Measurements from ENCODE around the gene BMF.
"Not testable (repeated sequence)": the region's sequence is repeated elsewhere in the genome, so short reads cannot be mapped to it uniquely, and the experiment has no call there.

BMF gene

DNA sequence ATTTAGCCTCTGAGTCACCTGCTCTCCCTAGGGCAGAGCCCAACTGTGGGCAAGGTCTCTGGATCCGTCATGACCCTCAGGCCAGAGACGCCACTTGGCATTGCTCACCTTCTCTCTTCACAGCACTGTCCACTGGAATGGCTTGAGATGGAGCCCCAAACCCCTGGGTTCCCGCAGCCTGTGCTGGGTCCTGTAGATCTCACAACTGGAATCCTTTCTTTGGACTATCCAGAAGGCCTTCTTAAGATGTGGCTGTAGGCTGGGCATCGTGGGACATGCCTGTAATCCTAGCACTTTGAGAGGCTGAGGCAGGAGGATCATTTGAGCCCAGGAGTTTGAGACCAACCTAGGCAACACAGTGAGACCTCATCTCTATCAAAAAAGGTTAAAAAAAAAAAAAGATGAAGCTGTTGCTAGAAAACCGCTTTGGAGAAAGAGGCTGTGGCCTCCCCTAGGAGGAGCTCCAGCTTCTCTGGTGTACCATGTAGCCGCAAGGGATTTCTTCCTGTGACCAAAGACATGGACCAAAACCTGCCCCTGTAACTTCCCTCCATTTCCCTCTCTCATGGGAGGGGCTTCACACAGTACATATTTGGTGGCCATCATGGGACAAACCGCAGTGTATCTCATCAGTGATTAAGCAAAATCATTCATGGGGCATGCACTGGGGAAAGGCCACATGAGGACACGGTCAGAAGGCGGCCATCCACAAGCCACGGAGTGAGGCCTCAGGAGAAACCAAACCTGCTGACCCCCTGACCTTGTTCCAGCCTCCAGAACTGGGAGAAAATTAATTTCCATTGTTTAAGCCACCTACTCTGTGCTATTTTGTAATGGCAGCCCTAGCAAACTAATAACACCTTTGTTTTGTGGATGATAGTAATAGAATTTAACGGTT, 28.9 kb upstream of the BMF start:
- Histone ChIP-seq H3K27ac (no peak overlapping the region), H3K4me3 (ENCODE audit: low read depth, low read length) (no peak overlapping the region), H3K36me3 (replicated peaks) (no peaks in the 10 kb centered on the region), H3K27me3 (replicated peaks) (no peaks in the 10 kb centered on the region)
- DNase-seq, result no peak
- in situ Hi-C loops (cut with HindIII; ENCODE audit: low pct_ligation_motif_present, low sequenced_read_pairs), result no loop called here
- TF ChIP-seq, protein P1, sequence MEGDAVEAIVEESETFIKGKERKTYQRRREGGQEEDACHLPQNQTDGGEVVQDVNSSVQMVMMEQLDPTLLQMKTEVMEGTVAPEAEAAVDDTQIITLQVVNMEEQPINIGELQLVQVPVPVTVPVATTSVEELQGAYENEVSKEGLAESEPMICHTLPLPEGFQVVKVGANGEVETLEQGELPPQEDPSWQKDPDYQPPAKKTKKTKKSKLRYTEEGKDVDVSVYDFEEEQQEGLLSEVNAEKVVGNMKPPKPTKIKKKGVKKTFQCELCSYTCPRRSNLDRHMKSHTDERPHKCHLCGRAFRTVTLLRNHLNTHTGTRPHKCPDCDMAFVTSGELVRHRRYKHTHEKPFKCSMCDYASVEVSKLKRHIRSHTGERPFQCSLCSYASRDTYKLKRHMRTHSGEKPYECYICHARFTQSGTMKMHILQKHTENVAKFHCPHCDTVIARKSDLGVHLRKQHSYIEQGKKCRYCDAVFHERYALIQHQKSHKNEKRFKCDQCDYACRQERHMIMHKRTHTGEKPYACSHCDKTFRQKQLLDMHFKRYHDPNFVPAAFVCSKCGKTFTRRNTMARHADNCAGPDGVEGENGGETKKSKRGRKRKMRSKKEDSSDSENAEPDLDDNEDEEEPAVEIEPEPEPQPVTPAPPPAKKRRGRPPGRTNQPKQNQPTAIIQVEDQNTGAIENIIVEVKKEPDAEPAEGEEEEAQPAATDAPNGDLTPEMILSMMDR (IDR thresholded peaks at IDR 0.05; ENCODE audit: low read depth, low read length, missing control alignments), result no peak

GRCh38 chr15:40136470-40137302, 28.0 kb upstream of the BMF start:
- no peaks in the 10 kb centered on the region for H3K27me3 ChIP-seq (replicated peaks)
- H3K36me3 ChIP-seq (replicated peaks), result no peaks in the 10 kb centered on the region
- no peak overlapping the region for H3K27ac ChIP-seq
- in situ Hi-C loops (cut with HindIII; ENCODE audit: low pct_ligation_motif_present, low sequenced_read_pairs), result no loop called here
- TF ChIP-seq, protein P1 (IDR thresholded peaks at IDR 0.05; ENCODE audit: low read depth, low read length, missing control alignments), result no peak
- no peak overlapping the region for H3K4me3 ChIP-seq (ENCODE audit: low read depth, low read length)
- DNase-seq, result no peak

DNA sequence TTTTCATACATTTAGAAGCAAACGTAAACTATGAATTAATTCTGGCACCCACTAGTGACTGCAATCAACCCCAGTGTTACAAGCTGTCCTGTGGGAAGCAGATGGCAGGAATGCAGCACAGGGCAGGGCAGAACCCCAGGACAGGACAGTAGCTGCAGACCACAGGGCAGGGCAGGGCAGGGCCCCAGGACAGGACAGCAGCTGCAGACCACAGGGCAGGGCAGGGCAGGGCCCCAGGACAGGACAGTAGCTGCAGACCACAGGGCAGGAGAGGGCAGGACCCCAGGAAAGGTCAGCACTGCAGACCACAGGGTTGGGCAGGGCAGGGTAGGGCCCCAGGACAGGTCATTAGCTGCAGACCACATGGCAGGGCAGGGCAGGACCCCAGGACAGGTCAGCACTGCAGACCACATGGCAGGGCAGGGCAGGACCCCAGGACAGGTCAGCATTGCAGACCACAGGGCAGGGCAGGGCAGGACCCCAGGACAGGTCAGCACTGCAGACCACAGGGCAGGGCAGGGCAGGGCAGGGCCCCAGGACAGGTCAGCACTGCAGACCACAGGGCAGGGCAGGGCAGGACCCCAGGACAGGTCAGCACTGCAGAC, 27.3 kb upstream of the BMF start:
- H3K4me3 ChIP-seq (ENCODE audit: low read depth, low read length); H3K27ac ChIP-seq: not testable (repeated sequence)

GRCh38 chr15:40134885-40135284, 26.2 kb upstream of the BMF start:
- no peak overlapping the region for H3K4me3 ChIP-seq (ENCODE audit: low read depth, low read length)
- DNase-seq, result no peak
- H3K27ac ChIP-seq, result no peak overlapping the region
- in situ Hi-C loops (cut with HindIII; ENCODE audit: low pct_ligation_motif_present, low sequenced_read_pairs), result no loop called here
- H3K36me3 ChIP-seq (replicated peaks), result no peaks in the 10 kb centered on the region
- TF ChIP-seq, protein P1 (IDR thresholded peaks at IDR 0.05; ENCODE audit: low read depth, low read length, missing control alignments), result no peak
- H3K27me3 ChIP-seq (replicated peaks), result no peaks in the 10 kb centered on the region

More for the DNA sequence above, 27.3 kb upstream of the BMF start:
- H3K36me3 ChIP-seq (replicated peaks); in situ Hi-C loops (cut with HindIII; ENCODE audit: low pct_ligation_motif_present, low sequenced_read_pairs); DNase-seq; H3K27me3 ChIP-seq (replicated peaks): not testable (repeated sequence)

- DNase-seq, result no peak
- TF ChIP-seq, protein P1 (IDR thresholded peaks at IDR 0.05; ENCODE audit: low read depth, low read length, missing control alignments), result no peak
- H3K36me3 ChIP-seq (replicated peaks), result no peaks in the 10 kb centered on the region
- in situ Hi-C loops (cut with HindIII; ENCODE audit: low pct_ligation_motif_present, low sequenced_read_pairs), result no loop called here
- no peak overlapping the region for H3K27ac ChIP-seq
- H3K4me3 ChIP-seq (ENCODE audit: low read depth, low read length), result no peak overlapping the region
- no peaks in the 10 kb centered on the region for H3K27me3 ChIP-seq (replicated peaks)
Observed at GRCh38 chr15:40133544-40133943, 24.9 kb upstream of the BMF start.
